ENCODE data around the gene G6PD.

DNA sequence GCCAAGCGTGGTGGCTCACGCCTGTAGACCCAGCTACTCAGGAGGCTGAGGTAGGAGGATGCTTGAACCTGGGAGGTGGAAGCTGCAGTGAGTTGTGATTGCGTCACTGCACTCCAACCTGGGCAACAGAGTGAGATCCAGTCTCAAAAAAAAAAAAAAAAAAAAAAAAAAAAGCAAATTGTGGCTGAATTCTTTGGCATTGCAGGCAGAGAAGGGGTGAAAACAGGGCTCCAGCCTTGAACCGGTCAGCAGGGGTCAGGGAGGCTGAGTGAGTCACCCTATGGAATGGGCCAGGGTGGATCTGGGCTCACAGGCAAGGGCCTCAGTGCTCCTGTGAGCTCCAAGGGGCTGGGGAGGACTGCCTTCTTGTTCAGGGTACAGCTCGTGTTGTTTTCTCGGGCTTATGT lies 17.4 kb downstream of the G6PD start:
- TF ChIP-seq, protein P1, sequence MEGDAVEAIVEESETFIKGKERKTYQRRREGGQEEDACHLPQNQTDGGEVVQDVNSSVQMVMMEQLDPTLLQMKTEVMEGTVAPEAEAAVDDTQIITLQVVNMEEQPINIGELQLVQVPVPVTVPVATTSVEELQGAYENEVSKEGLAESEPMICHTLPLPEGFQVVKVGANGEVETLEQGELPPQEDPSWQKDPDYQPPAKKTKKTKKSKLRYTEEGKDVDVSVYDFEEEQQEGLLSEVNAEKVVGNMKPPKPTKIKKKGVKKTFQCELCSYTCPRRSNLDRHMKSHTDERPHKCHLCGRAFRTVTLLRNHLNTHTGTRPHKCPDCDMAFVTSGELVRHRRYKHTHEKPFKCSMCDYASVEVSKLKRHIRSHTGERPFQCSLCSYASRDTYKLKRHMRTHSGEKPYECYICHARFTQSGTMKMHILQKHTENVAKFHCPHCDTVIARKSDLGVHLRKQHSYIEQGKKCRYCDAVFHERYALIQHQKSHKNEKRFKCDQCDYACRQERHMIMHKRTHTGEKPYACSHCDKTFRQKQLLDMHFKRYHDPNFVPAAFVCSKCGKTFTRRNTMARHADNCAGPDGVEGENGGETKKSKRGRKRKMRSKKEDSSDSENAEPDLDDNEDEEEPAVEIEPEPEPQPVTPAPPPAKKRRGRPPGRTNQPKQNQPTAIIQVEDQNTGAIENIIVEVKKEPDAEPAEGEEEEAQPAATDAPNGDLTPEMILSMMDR (IDR thresholded peaks at IDR 0.05; ENCODE audit: low read depth, low read length, missing input control) = no peak
- TF ChIP-seq, protein P2, sequence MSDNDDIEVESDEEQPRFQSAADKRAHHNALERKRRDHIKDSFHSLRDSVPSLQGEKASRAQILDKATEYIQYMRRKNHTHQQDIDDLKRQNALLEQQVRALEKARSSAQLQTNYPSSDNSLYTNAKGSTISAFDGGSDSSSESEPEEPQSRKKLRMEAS (IDR thresholded peaks at IDR 0.05) = no peak
- no peak for TF ChIP-seq EGR1 (IDR thresholded peaks at IDR 0.05; ENCODE audit: low read depth in 2 of 2)
- no peak for TF ChIP-seq JUND (IDR thresholded peaks at IDR 0.05)
- TF ChIP-seq, protein P3, sequence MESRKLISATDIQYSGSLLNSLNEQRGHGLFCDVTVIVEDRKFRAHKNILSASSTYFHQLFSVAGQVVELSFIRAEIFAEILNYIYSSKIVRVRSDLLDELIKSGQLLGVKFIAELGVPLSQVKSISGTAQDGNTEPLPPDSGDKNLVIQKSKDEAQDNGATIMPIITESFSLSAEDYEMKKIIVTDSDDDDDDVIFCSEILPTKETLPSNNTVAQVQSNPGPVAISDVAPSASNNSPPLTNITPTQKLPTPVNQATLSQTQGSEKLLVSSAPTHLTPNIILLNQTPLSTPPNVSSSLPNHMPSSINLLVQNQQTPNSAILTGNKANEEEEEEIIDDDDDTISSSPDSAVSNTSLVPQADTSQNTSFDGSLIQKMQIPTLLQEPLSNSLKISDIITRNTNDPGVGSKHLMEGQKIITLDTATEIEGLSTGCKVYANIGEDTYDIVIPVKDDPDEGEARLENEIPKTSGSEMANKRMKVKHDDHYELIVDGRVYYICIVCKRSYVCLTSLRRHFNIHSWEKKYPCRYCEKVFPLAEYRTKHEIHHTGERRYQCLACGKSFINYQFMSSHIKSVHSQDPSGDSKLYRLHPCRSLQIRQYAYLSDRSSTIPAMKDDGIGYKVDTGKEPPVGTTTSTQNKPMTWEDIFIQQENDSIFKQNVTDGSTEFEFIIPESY (IDR thresholded peaks at IDR 0.05) = no peak
- TF ChIP-seq FOXA1 (IDR thresholded peaks at IDR 0.05) = no peak
- TF ChIP-seq RXRA (IDR thresholded peaks at IDR 0.05) = no peak
- no peak for TF ChIP-seq SP1 (IDR thresholded peaks at IDR 0.05)
- TF ChIP-seq GABPA (IDR thresholded peaks at IDR 0.05 in 1 of 2, conservative IDR thresholded peaks at IDR 0.05 in 1 of 2) = no peak
